Small intestine (tissue), 7 donors: ENCODE measurements around the gene CCDC68. TPM values are rescaled to one million over a fixed set of nuclear protein-coding genes. Genes with fewer than 3 reads are reported as not detected.

Source experiments
- DNase-seq, 2 donors: peaks; one replicate each; pipeline versions ENCODE4 v3.0.0 to v3.0.0-alpha.2; 2013
- FAIRE-seq: peaks from 2 replicates; lab custom pipeline; 2012; peaks lifted over from hg19 to GRCh38; lab: Jason Lieb, UNC
- H3K27ac ChIP-seq, 3 donors: one replicate each; pipeline ENCODE4 v1.5.1; 2013; ENCODE audit warnings: low read length in 2 of 3, mild to moderate bottlenecking in 2 of 3, control low read depth in 1 of 3, inconsistent platforms in 1 of 3, low read depth in 1 of 3, moderate library complexity in 1 of 3
- H3K27me3 ChIP-seq, 3 donors: one replicate each; pipeline ENCODE4 v1.6.1; 2013; ENCODE audit warnings: low read length in 3 of 3, inconsistent platforms in 1 of 3; ENCODE audit not compliant: control insufficient read depth in 3 of 3, insufficient read depth in 3 of 3
- H3K36me3 ChIP-seq, 3 donors: one replicate each; pipeline ENCODE4 v1.6.1; 2013; ENCODE audit warnings: low read length in 3 of 3, inconsistent platforms in 1 of 3, low read depth in 1 of 3, mild to moderate bottlenecking in 1 of 3, moderate library complexity in 1 of 3; ENCODE audit not compliant: control insufficient read depth in 3 of 3, insufficient read depth in 2 of 3
- H3K4me1 ChIP-seq, 3 donors: one replicate each; pipeline ENCODE4 v1.6.1; 2013; ENCODE audit warnings: low read length in 2 of 3, inconsistent platforms in 1 of 3, low read depth in 1 of 3, mild to moderate bottlenecking in 1 of 3, moderate library complexity in 1 of 3; ENCODE audit not compliant: control insufficient read depth in 3 of 3, insufficient read depth in 2 of 3
- H3K4me3 ChIP-seq, 3 donors: one replicate each; pipeline ENCODE4 v1.5.1; 2013; ENCODE audit warnings: low read length in 3 of 3, control low read depth in 1 of 3, inconsistent platforms in 1 of 3, low read depth in 1 of 3, mild to moderate bottlenecking in 1 of 3, moderate library complexity in 1 of 3
- H3K9me3 ChIP-seq, 2 donors: one replicate each; pipeline ENCODE4 v1.6.1; 2013; ENCODE audit warnings: low read depth in 1 of 2, low read length in 1 of 2; ENCODE audit not compliant: control insufficient read depth in 2 of 2, insufficient read depth in 1 of 2
- WGBS, 3 donors: extraction: QIAGEN DNeasy Blood & Tissue Kit; methylation state at CpG; one replicate each; pipeline ENCODE4 v1.1.7; 2013; 5-methylcytosine and 5-hydroxymethylcytosine counted together
- polyA plus RNA-seq, 4 donors: library from polyadenylated mRNA; stranded (reverse) in 3 of 4; unstranded in 1 of 4; fragments of 200-250 nt in 3 of 4; fragments of 120-200 nt in 1 of 4; gene quantifications; one replicate each; pipeline versions ENCODE4 v1.2.1 to v1.2.3, GENCODE V29; 2013
- donor health status: healthy with polysubstance abuse.
- donor health status: control.
- donor health status: control.
- donor health status: Bipolar disorder and iron deficiency.
- donor health status: healthy.

CCDC68 gene
- polyA plus RNA-seq, 4 donors: 11.2 to 40.2 (median 31.6) TPM

DNA sequence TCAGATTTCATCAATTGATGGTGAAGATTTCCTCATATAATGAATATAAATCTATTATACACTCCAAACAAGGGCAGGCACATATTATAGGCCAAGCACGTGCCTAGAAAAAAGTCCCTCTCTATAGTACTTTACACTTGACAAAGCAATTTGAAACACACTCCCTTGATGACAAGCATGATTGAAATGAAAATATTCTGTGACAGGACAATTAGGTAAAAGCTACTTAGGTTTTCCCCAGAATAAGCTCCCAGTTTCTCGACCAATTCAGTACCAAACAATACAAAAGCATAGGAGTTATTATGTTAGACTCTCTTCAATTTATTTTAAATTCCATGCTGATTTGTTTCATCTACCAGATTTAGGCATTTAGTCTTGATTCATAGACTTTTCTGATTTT, 47.7 kb downstream of the CCDC68 start:
- FAIRE-seq (no peak), DNase-seq (no peak)
- H3K27me3 ChIP-seq: no peaks in the 10 kb centered on the region
- no peaks in the 10 kb centered on the region for H3K4me1 ChIP-seq
- WGBS, 3 donors: 81 to 88% (median 88%) methylated on average over 2 of the region's 2 CpGs
- no peak overlapping the region for H3K27ac ChIP-seq
- H3K9me3 ChIP-seq: no peaks in the 10 kb centered on the region
- H3K4me3 ChIP-seq: no peak overlapping the region
- peaks cover 0 to 33% (median 11%) of the 10 kb centered on the region in 3 donors for H3K36me3 ChIP-seq

GRCh38 chr18:54910161-54910919, 48.9 kb downstream of the CCDC68 start:
- DNase-seq: no peak
- H3K4me3 ChIP-seq: no peak overlapping the region
- no peaks in the 10 kb centered on the region for H3K27me3 ChIP-seq
- 77 to 80% (median 80%) methylated on average over 6 of the region's 6 CpGs for WGBS, 3 donors
- no peaks in the 10 kb centered on the region for H3K4me1 ChIP-seq
- FAIRE-seq: no peak
- H3K36me3 ChIP-seq: peaks cover 0 to 38% (median 11%) of the 10 kb centered on the region in 3 donors
- H3K9me3 ChIP-seq: no peaks in the 10 kb centered on the region
- no peak overlapping the region for H3K27ac ChIP-seq

GRCh38 chr18:54909538-54909937, 49.7 kb downstream of the CCDC68 start:
- FAIRE-seq: no peak
- no peak for DNase-seq
- Histone ChIP-seq H3K27me3 (no peaks in the 10 kb centered on the region), H3K4me3 (no peak overlapping the region), H3K27ac (no peak overlapping the region), H3K9me3 (no peaks in the 10 kb centered on the region), H3K36me3 (peaks cover 0 to 42% (median 8%) of the 10 kb centered on the region in 3 donors), H3K4me1 (no peaks in the 10 kb centered on the region)
- WGBS, 3 donors: 83 to 86% (median 85%) methylated on average over 11 of the region's 11 CpGs

DNA sequence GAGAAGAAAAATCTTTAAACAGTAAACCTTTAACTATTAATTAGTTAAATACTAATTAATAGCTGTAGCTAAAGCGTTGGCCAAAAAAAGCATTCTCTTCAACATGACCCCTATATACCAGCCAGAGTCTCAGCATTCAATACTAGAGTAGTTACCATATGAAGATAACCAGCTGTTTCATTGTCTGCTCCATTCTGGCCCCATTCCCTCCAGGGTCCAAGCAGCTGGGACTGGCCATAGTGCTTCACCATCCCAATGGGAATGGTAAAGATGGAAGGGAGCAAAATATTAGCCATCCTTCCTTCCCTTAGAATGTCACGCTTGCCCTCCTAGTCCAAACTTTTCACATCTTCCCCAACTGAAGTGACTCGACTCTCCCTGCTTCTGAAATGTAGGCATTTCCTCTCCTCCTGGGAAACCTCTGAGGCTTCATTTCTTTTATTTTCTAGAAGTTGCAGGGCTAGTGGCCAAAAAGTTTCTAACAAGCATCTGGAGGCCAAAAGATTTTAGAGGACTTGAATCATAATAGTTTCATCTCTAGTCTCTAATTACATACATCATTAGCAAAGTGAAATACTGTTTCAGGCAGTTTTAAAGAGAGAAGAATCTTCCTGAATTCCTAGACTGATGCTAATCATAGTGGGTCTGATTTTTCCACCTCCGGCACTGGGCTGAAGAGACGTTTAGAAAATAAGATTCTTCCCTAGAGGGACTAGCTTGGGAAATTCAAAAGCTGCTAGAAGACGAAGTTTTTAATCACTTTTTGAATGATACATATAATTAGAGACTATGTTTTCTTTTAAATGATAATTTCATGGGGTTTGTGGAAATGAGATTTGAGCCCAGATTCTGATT, 52.7 kb downstream of the CCDC68 start:
- no peak overlapping the region for H3K27ac ChIP-seq
- peaks cover 0 to 34% (median 9%) of the 10 kb centered on the region in 3 donors for H3K36me3 ChIP-seq
- no peaks in the 10 kb centered on the region for H3K9me3 ChIP-seq
- FAIRE-seq: no peak
- no peaks in the 10 kb centered on the region for H3K27me3 ChIP-seq
- H3K4me3 ChIP-seq: no peak overlapping the region
- H3K4me1 ChIP-seq: no peaks in the 10 kb centered on the region
- WGBS, 3 donors: 64 to 78% (median 67%) methylated on average over 6 of the region's 6 CpGs
- DNase-seq: no peak

DNA sequence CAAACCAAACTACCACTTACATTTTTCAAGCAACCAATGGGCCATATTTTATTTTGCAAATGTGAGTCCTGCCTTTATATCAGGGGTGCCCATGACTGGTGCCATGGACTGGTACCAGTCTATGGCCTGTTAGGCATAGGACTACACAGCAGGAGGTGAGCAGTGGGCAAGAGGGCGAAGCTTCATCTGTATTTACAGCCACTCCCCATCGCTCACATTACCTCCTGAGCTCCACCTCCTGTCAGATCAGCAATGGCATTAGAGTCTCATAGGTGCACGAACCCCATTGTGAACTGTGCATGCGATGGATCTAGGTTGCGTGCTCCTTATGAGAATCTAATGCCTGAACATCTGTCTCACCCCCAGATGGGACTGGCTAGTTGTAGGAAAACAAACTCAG, 53.6 kb downstream of the CCDC68 start:
- WGBS, 3 donors: 89 to 97% (median 95%) methylated on average over 5 of the region's 5 CpGs
- peaks cover 0 to 33% (median 6%) of the 10 kb centered on the region in 3 donors for H3K36me3 ChIP-seq
- FAIRE-seq (no peak), DNase-seq (no peak)
- no peak overlapping the region for H3K27ac ChIP-seq
- no peaks in the 10 kb centered on the region for H3K27me3 ChIP-seq
- no peak overlapping the region for H3K4me3 ChIP-seq
- H3K4me1 ChIP-seq: no peaks in the 10 kb centered on the region
- no peaks in the 10 kb centered on the region for H3K9me3 ChIP-seq

DNA sequence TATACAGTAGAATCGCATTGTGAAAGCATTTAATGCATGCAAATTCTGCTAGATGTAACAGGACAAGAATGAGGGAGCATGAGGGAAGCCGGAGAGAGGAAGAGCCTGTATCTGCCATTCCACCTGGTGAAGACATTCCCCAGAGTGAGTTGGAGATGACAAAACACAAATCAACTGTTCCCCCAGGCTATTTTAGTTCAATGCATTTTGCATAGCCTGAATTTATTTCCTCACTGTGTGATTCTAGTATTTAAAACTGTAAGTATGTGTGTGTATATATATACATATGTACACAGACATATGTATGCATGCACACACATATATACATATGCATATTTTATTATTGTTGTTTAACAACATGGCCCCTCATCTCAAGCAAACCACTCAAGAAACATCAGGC, 54.7 kb downstream of the CCDC68 start:
- Histone ChIP-seq H3K4me3 (no peak overlapping the region), H3K27me3 (no peaks in the 10 kb centered on the region), H3K4me1 (no peaks in the 10 kb centered on the region), H3K9me3 (no peaks in the 10 kb centered on the region), H3K27ac (no peak overlapping the region), H3K36me3 (peaks cover 0 to 22% (median 6%) of the 10 kb centered on the region in 3 donors)
- DNase-seq (no peak), FAIRE-seq (no peak)
- 86 to 96% (median 94%) methylated on average over 2 of the region's 2 CpGs for WGBS, 3 donors

GRCh38 chr18:54900290-54900689, 59.0 kb downstream of the CCDC68 start:
- 90 to 98% (median 94%) methylated on average over 2 of the region's 2 CpGs for WGBS, 3 donors
- Histone ChIP-seq H3K27ac (no peak overlapping the region), H3K4me1 (no peaks in the 10 kb centered on the region), H3K4me3 (no peak overlapping the region), H3K27me3 (no peaks in the 10 kb centered on the region), H3K9me3 (no peaks in the 10 kb centered on the region), H3K36me3 (peaks cover 0 to 7% (median 2%) of the 10 kb centered on the region in 3 donors)
- DNase-seq (no peak), FAIRE-seq (no peak)

DNA sequence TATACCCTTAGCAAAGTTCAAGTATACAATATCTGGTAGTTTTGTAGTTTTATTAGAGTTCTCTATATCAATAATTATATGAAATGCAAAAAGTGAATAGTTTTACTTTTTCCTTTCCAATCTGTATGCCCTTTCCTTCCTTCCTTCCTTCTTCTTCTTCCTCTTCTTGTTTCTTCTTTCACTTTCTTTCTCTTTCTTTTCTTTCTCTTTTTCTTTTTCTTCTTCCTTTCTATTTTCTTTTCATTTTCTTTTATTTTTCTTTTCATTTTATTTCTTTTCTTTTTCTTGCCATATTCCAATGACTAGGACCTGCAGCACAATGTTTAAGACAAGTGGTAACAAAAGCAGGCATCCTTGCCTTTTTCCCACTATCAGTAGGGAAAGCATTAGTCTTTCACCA, 59.8 kb downstream of the CCDC68 start:
- FAIRE-seq (no peak), DNase-seq (no peak)
- H3K9me3 ChIP-seq: no peaks in the 10 kb centered on the region
- peaks cover 0 to 3% (median 1%) of the 10 kb centered on the region in 3 donors for H3K36me3 ChIP-seq
- H3K4me3 ChIP-seq: no peak overlapping the region
- H3K4me1 ChIP-seq: no peaks in the 10 kb centered on the region
- H3K27ac ChIP-seq: no peak overlapping the region
- H3K27me3 ChIP-seq: no peaks in the 10 kb centered on the region
